Activated naive CD8-positive, alpha-beta T cell treated with anti-CD3 and anti-CD28 coated beads, Interleukin-2, amount 50 U/mL, for 16 hours (primary cell): ENCODE measurements around the gene CHAT.

Source experiments
- DNase-seq: peaks from one replicate; pipeline ENCODE4 v3.0.0-alpha.2; 2020; ENCODE audit warnings: low read depth, low spot score

The CHAT gene

DNA sequence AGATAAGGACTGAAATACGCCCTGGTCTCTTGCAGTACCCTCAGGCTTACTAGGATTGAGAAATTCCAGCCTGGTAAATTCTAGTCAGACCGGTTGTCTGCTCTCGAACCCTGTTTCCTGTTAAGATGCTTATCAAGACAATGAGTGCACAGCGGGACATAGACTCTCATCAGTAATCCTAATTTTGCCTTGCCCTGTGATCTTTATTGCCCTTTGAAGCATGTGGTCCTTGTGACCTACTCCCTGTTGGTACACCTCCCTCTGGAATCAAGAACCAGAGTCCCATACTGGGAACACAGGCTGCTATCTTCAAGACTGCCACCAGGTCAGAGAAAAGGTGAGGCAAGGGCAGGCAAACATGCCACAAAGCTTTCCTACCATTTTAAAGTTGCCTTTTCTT lies 72.8 kb downstream of the CHAT start:
- DNase-seq = no peak

DNA sequence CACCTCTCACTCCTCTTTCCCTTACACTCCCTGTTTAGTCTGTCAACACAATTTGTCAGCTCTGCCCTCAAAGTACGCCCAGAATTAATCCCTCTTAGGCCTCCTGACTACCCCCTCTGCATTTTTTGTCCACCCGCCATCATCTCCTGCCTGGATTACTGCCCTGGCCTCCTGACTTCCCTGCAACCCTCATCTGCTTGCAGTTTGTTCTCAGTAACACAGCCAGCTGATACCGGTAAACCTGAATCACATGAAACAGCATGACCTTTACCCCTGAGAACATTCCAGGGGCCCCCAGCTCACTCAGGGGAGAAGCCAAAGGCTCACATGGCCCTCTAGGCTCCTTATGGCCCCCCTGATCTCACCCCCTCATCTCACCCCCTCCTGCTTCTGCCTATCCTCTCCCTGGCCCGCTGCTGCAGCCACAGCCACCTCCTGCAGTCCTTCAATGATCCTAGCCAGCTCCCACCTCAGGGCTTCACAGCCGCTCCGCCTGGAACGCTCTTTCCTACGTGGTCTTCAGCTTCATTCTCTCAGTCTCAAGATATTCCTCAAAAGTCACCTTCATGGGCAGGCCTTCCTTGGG lies 74.5 kb downstream of the CHAT start:
- no peak for DNase-seq

GRCh38 chr10:49688920-49689319 lies 75.1 kb downstream of the CHAT start:
- no peak for DNase-seq

DNA sequence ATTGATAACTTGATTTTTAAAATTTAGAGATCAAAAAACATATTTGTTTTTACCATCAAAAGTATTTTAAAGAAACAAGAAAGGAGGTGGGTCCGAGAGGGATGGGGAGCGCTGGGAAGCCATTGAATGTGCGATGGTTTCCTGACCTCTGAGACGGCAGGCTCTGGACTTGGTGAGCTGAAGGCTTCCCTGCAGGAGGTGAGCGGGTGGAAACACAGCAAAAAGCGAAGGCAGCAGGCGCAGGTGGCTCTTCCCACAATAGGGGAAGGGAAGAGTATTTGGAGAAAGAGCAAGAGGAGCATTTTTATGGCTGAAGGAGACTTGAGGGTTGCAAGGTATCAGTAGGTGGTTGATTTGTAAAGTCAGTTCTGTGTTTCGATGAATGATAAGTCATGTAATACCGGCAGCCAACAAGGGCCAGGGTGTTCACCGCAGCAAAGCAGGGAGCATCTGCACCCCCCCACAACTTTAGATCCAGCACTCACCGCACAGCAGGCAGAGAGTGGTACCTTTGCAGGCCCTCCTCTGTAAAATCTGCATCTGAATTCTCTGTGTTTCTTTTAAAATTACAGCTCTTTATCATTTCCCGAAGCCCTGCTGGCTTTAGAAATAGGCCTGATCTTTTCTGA lies 76.2 kb downstream of the CHAT start:
- DNase-seq = no peak

DNA sequence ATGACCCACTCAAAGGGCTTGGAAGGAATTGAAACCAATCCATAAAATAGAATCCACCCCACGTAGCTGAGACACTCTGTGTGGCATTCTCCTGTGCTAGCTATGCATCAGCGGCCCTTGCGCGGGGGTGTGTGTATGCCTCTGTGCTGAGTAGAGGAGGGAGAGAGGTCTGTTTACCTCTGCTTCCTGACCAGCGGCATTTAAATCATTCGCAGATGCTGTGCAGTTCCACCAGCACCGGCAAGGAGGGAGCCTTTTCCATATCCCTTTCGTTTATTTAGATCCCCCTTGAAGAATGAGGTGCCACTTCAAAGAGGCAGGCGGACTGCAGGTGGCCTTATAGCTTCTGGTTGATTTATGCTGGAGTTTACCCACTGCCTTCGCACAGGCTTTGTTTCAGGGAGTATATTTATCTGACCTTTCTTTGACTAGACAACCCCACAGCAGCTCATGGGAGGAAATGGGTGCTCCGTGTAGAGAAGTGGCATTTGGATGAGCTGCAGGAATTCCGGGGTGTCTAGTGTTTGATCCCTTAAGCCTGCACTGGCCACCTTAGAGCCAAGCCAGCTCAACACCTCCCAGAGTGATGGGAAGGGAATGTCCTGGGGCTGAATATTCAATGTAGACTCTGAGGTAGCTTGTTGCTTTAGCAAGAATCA lies 77.0 kb downstream of the CHAT start:
- no peak for DNase-seq

- DNase-seq = no peak
Observed at GRCh38 chr10:49691588-49691987, 77.8 kb downstream of the CHAT start.

- no peak for DNase-seq
Observed at GRCh38 chr10:49694466-49694865, 80.6 kb downstream of the CHAT start.

DNA sequence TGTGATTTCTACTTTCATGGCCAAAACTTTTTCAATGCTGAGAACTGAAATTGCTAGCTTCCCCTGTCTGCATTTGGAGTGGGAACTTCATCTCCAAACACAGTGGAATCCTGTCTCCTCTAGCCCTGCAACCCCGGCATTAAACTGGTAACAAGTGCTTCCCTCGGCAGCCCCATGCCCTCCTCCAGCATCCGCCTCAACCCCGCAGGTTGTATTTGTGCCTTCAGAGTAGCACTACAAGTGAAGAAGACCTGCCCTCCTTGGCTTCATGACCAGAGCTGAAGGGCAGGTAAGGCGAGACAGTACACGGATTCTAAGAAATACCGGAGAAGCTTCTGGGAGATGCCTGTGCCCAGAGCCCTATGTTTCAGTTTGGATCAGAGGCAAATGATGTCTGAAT lies 82.5 kb downstream of the CHAT start:
- no peak for DNase-seq

DNA sequence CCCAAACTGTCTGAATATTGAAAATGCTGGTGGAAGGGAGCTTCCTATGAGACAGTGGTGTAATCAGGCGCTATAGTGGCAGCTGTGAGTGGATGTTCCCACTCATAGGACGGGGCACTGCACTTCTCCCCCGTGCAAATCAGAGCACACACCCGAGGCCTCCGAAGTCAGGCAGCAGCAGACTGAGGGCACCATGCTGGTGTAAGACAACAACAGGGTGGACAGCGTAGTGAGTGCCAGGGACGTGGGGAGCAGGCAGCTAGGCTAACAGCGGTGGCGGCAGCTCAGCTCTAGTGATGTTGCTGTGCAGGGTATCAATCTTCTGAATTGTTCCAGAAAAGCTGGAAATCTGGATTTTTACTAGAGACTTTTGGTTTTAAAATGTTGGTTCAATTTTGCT lies 84.8 kb downstream of the CHAT start:
- no peak for DNase-seq

DNA sequence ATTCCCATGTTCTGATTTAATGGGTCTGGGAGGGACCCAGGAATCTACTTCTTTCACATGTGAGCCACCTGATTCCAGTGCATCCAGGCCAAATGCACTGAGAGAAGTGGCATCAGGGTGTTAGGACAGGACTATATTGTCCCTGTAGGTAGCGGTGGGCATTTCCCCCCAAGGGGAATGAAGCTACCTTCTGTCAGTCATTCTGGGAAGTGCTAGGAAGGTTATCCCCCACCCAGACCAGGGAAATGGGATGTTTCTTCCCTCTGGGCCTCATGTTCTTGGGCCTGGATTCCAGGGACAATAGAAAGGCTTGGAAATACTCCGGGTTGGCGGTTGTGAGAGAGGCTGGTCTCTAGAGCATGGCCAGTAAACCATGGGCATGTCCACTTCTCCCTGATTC lies 86.4 kb downstream of the CHAT start:
- DNase-seq = no peak

- no peak for DNase-seq
Observed at GRCh38 chr10:49700997-49701396, 87.2 kb downstream of the CHAT start.

DNA sequence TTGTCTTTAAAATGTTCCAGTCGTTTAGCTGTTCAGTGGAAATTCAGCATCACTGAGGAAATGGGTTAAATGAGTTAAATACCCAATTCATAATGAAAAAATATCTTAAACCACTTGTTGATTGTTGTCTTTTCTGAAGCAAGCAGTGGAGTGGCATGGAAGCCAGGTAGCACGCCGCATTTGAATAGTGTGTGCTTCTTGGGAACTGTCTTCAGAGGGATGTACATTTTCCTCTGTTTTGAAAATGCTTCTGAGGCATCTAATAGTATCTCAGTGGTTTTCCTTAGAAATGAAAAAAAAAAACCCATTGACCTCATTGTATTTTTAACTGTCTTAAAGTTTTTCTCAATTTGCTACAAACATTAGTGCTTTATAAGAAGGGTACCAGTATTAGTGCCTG lies 93.7 kb downstream of the CHAT start:
- no peak for DNase-seq

GRCh38 chr10:49709934-49710333 lies 96.1 kb downstream of the CHAT start:
- no peak for DNase-seq

DNA sequence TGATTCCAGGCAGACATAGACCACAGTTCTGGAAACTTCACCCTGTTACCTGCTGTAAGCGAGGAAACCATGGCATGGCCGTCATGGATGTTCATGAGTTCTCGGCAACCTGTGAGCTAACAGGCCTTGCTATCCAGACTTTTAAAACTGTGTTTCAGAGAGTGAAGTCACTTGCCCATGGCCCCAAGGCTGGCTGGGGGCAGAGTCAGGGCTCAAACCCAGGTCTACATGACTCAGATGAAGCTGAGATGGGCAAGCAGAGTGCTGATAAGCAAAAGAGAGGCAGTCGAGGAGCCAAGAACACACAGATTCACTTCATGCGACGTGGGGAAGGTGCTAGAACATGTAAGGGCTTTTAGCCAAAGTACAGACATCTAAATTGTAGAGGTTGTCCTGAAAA lies 97.1 kb downstream of the CHAT start:
- DNase-seq = no peak

DNA sequence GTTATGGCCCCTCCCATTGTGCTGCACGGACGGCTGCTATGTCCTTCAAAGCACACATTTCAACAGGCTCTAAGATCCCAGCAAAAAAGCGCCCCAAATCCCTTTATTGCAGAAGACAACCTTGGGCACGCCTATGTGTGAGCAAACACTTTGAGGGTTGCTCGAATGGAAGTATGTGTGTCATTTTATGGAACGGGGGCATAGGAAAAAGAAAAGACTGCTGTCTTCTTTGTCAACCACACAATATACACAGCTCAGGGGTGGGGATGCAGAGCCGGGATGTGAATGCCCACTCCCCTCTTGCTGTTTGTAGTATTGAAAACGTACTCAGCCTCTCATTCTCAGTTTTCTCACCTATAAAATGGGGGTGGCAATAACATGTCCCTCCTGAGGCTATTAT lies 97.6 kb downstream of the CHAT start:
- DNase-seq = no peak

DNA sequence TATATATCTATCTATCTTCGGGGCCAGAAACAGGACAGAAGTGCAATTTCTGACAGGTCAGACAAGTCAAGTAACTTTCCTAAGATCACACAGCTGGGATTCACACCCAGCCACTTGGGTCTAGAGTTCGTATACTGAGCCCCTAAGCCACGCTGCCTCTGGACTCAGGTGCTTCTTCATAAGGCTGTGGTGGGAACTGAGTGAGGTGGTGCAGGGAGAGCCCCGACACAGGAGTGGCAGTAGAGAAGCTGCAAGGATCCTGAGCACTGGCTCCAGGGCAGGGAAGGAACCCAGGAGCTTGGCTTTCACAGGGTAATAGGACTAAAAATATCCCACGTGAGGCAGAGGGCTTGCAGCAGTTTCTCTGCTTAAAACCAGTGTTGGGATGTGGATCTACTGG lies 99.4 kb downstream of the CHAT start:
- DNase-seq = no peak
